Adrenal gland (tissue), 5 donors: Measurements from ENCODE around the gene NEBL.

Experiments used
- CTCF ChIP-seq, 6 experiments: fragments of 450-650 bp in 4 of 6; fragments of 200-600 bp in 2 of 6; sonication (generic) in 1 of 6; IDR thresholded peaks; 1 replicate in 5 of 6; 2 replicates in 1 of 6; pipeline versions ENCODE4 v1.5.1 to v1.8.0; 2016 to 2021; ENCODE audit warnings: antibody characterized with exemption in 6 of 6, mild to moderate bottlenecking in 2 of 6, moderate library complexity in 1 of 6
- POLR2A ChIP-seq, 2 donors: fragments of 450-650 bp; IDR thresholded peaks; one replicate each; pipeline ENCODE4 v1.6.1; 2017; ENCODE audit warnings: antibody characterized with exemption in 2 of 2, mild to moderate bottlenecking in 2 of 2, moderate library complexity in 1 of 2
- donor health status: DM: no; HTN: no; CAD: no.

GRCh38 chr10:20841419-20841818 lies 55.7 kb downstream of the NEBL start:
- TF ChIP-seq POLR2A (IDR thresholded peaks at IDR 0.05), result no peak
- TF ChIP-seq CTCF (IDR thresholded peaks at IDR 0.05), result no peak
